CD4-positive, alpha-beta T cell (primary cell): ENCODE results near the gene PRPSAP2. TPM values are rescaled to one million over a fixed set of nuclear protein-coding genes. Genes with fewer than 3 reads are reported as not detected.
A peak's percentile ranks its signal among the peaks of the same experiment; 100 is the strongest.

Experiments
- ATAC-seq: fragments of 200-7000 bp; cut with Tn5 transposase; one replicate; pipeline ENCODE4 v1.10.0; 2022; ENCODE audit warnings: mild to moderate bottlenecking; ENCODE audit not compliant: poor library complexity
- CTCF ChIA-PET: fragments of 350-600 bp; sonication (Branson Sonifier 250); formaldehyde crosslinking; loops from one replicate; lab custom pipeline; 2021; ENCODE audit warnings: antibody characterized with exemption, inconsistent platforms; lab: Charles Lee
- POLR2A ChIA-PET: fragments of 350-600 bp; sonication (Branson Sonifier 250); formaldehyde crosslinking; loops from one replicate; lab custom pipeline; 2021; ENCODE audit warnings: antibody characterized with exemption, inconsistent platforms; lab: Charles Lee
- DNase-seq, 14 experiments: peaks; one replicate each; pipeline ENCODE4 v3.0.0-alpha.2; 2013 to 2020; ENCODE audit warnings: mixed read lengths in 2 of 14
- H3K27ac ChIP-seq, 2 donors: one replicate each; pipeline versions ENCODE4 v1.5.1 to v1.7.0; 2013; ENCODE audit warnings: low read length in 2 of 2, low read depth in 1 of 2, mild to moderate bottlenecking in 1 of 2
- H3K27me3 ChIP-seq, 2 experiments: 1 replicate in 1 of 2; 2 replicates in 1 of 2; pipeline versions ENCODE4 v1.6.1 to v1.7.0; 2013; ENCODE audit warnings: low read length in 2 of 2, control low read depth in 1 of 2, mild to moderate bottlenecking in 1 of 2, moderate library complexity in 1 of 2; ENCODE audit not compliant: insufficient read depth in 2 of 2, control insufficient read depth in 1 of 2
- H3K36me3 ChIP-seq: one replicate; pipeline ENCODE4 v1.6.1; 2013; ENCODE audit warnings: low read length, control low read depth; ENCODE audit not compliant: insufficient read depth
- H3K4me1 ChIP-seq: one replicate; pipeline ENCODE4 v1.6.1; 2013; ENCODE audit warnings: low read length, control low read depth; ENCODE audit not compliant: insufficient read depth
- H3K4me3 ChIP-seq: one replicate; pipeline ENCODE4 v1.5.1; 2013; ENCODE audit warnings: mild to moderate bottlenecking, low read length, moderate library complexity
- H3K9me3 ChIP-seq, 2 experiments: 1 replicate in 1 of 2; 2 replicates in 1 of 2; pipeline versions ENCODE4 v1.6.1 to v1.7.0; 2013; ENCODE audit warnings: low read length in 2 of 2, mild to moderate bottlenecking in 2 of 2, control low read depth in 1 of 2, moderate library complexity in 1 of 2; ENCODE audit not compliant: control insufficient read depth in 1 of 2, insufficient read depth in 1 of 2
- H3K27ac Mint-ChIP-seq: one replicate; pipeline ENCODE4 v1.8.0; 2020; ENCODE audit warnings: mixed read lengths
- H3K27me3 Mint-ChIP-seq: one replicate; pipeline ENCODE4 v1.8.0; 2021; ENCODE audit warnings: mixed read lengths
- H3K36me3 Mint-ChIP-seq: one replicate; pipeline ENCODE4 v1.8.0; 2021; ENCODE audit warnings: low read depth, mixed read lengths
- H3K4me1 Mint-ChIP-seq: one replicate; pipeline ENCODE4 v1.8.0; 2021; ENCODE audit warnings: low read depth, mixed read lengths
- H3K4me3 Mint-ChIP-seq: one replicate; pipeline ENCODE4 v1.8.0; 2020; ENCODE audit warnings: mild to moderate bottlenecking, mixed read lengths
- H3K9me3 Mint-ChIP-seq: one replicate; pipeline ENCODE4 v1.8.0; 2020; ENCODE audit warnings: mixed read lengths
- CTCF ChIP-seq: fragments of 200-600 bp; IDR thresholded peaks from one replicate; pipeline ENCODE4 v1.8.0; 2022; ENCODE audit warnings: antibody characterized with exemption, mild to moderate bottlenecking
- intact Hi-C, 2 experiments: fragments of 100-400 bp; cut with DNase I in 1 of 2; cut with micrococcal nuclease in 1 of 2; formaldehyde crosslinking; loops; one replicate each; pipeline versions ENCODE4 v1.15.1 to v1.9.0; 2023 to 2025; cut with DNase I, micrococcal nuclease
- total RNA-seq, 174 experiments: library from RNA in 2 of 174; stranded (reverse) in 2 of 174; gene quantifications; one replicate each; pipeline ENCODE4 v1.2.3 and lab custom pipeline; 2021 to 2026

Gene PRPSAP2
- total RNA-seq, 2 experiments from 2014 or later: 24.9 to 25.5 TPM

- peaks cover 46% of the 10 kb centered on the region for H3K4me1 Mint-ChIP-seq
- Histone ChIP-seq H3K4me3 (no peak overlapping the region), H3K36me3 (peaks cover 54% of the 10 kb centered on the region), H3K4me1 (peaks cover 51% of the 10 kb centered on the region), H3K27ac (no peak overlapping the region), H3K9me3 (no peaks in the 10 kb centered on the region), H3K27me3 (no peaks in the 10 kb centered on the region)
- no peak for TF ChIP-seq CTCF
- intact Hi-C loops: no loop called here
- no peak for ATAC-seq
- H3K27me3 Mint-ChIP-seq: no peaks in the 10 kb centered on the region
- H3K4me3 Mint-ChIP-seq: no peak overlapping the region
- no peak overlapping the region for H3K27ac Mint-ChIP-seq
- ChIA-PET POLR2A (interaction anchor here (1.3 kb wide), 1 partner anchor 27 kb away, joined by 3 read pairs; no protein-coding TSS in a partner anchor), CTCF (no interaction called here)
- H3K9me3 Mint-ChIP-seq: no peaks in the 10 kb centered on the region
- H3K36me3 Mint-ChIP-seq: peaks cover 63% of the 10 kb centered on the region
- no peak for DNase-seq
Observed at GRCh38 chr17:18928628-18929125, 70.7 kb downstream of the PRPSAP2 start.

DNA sequence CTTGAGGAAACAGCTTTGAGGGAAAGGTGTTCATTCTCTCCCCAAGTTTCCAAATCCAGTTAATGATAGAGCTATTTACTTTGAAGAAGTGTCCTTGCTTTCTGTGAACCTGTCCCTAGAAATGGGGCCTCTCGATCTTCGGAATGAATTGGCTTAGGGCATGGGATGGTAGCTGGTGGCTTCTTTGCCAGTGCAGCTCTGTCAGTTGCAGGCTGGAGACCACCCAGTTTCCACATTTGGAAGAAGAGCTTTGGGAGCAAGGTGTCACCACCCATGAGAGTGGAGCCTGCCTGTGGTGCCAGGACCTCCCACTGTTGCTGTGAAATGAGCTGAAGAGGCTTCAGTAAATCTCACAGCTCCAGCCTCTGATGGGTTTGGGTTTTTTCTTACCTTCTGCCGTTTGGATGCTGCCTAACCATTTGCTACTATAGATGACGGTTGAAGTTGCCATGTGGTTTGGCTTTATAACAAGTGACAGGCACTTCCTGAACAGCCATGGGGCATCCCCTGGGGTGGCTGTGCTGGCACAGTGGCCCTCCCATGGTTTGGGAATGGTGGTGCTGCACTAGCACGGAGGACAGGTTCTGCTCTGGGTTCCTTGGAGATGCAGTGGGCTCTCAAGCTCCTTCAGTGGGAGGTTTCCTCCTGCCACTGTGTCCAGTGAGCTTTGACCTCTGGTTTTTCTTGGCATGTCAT is 74.6 kb downstream of the PRPSAP2 start:
- Mint-ChIP-seq H3K27ac (peak overlapping the region; percentile 57), H3K4me1 (peaks cover 23% of the 10 kb centered on the region), H3K36me3 (peaks cover 51% of the 10 kb centered on the region), H3K27me3 (no peaks in the 10 kb centered on the region), H3K4me3 (no peak overlapping the region), H3K9me3 (no peaks in the 10 kb centered on the region)
- Histone ChIP-seq H3K27me3 (no peaks in the 10 kb centered on the region), H3K4me3 (no peak overlapping the region), H3K9me3 (no peaks in the 10 kb centered on the region), H3K36me3 (peaks cover 37% of the 10 kb centered on the region), H3K4me1 (peaks cover 17% of the 10 kb centered on the region), H3K27ac (no peak overlapping the region)
- ChIA-PET CTCF (interaction anchor here (1.1 kb wide), 1 partner anchor 29 kb away, joined by 3 read pairs; no protein-coding TSS in a partner anchor), POLR2A (interaction anchor here (0.7 to 1.2 kb wide), 3 partner anchors 23 to 32 kb away, joined by 3 to 4 read pairs (median 3); no protein-coding TSS in a partner anchor)
- ATAC-seq (peak; percentile 88), DNase-seq (peak in 2 of 14 experiments; percentile 40 to 52)
- TF ChIP-seq CTCF: no peak
- intact Hi-C loops: no loop called here

DNA sequence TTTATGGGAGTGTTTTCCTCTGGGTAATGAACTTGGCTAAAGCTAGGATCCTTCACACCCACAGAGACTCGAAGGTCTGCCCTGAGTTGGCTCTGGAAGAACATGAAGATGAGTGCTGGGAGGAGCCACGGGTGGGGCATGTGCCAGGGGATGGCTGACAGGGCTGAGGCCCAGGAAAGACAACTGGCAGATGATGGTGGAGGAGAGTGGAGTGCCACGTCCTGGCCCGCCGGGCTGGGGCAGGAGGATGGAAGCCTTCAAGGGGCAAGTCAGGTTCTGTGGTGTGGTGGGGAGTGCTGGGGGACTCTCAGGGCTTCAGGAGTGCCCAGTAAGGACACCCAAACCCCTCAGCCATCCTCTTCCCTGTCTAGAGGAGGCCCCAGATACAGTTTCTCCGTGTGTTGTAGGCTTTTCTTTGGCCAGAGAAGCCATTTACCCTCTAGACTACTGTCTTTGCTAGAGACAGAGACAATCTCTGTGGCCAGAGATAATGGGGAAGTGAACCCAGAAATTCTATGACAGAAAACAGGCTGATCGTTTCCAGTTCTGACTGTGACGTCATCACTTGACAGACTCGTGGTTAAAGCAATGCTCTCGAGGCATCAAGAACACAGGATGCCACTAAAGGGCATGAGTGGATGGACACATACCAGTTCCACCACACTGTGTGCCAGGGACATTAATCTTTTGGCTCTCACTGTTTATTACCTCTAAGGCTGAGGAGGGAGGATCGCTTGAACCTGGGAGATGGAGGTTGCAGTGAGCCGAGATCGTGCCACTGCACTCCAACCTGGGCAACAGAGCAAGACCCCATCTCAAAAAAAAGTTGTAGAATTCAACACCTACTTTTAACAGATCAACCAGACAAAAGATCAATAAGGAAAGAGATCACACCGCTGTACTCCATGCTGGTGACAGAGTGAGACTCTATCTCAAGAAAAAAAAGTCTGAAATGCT is 75.4 kb downstream of the PRPSAP2 start:
- H3K4me3 Mint-ChIP-seq: no peak overlapping the region
- H3K27ac Mint-ChIP-seq: peak overlapping the region; percentile 57
- Histone ChIP-seq H3K27me3 (no peaks in the 10 kb centered on the region), H3K9me3 (no peaks in the 10 kb centered on the region), H3K4me1 (peaks cover 17% of the 10 kb centered on the region), H3K27ac (no peak overlapping the region), H3K36me3 (peaks cover 28% of the 10 kb centered on the region), H3K4me3 (no peak overlapping the region)
- DNase-seq: peak in 2 of 14 experiments; percentile 15 to 38
- TF ChIP-seq CTCF: no peak
- ATAC-seq: no peak
- ChIA-PET CTCF (interaction anchor here (0.8 to 1.1 kb wide), 2 partner anchors 16 to 28 kb away, joined by 3 read pairs; no protein-coding TSS in a partner anchor), POLR2A (interaction anchor here (1.0 kb wide), 1 partner anchor 22 kb away, joined by 4 read pairs; no protein-coding TSS in a partner anchor)
- peaks cover 23% of the 10 kb centered on the region for H3K4me1 Mint-ChIP-seq
- no peaks in the 10 kb centered on the region for H3K9me3 Mint-ChIP-seq
- no peaks in the 10 kb centered on the region for H3K27me3 Mint-ChIP-seq
- intact Hi-C loops: no loop called here
- H3K36me3 Mint-ChIP-seq: peaks cover 45% of the 10 kb centered on the region
